HG03108 (cell line): ENCODE results near the gene GRK5.
A peak's percentile ranks its signal among the peaks of the same experiment; 100 is the strongest.

Experiments used
- ATAC-seq: cut with Tn5 transposase; IDR thresholded peaks from one replicate; pipeline ENCODE4 v1.9.1; 2021; ENCODE audit warnings: moderate library complexity; ENCODE audit not compliant: unreplicated experiment

The GRK5 gene

DNA sequence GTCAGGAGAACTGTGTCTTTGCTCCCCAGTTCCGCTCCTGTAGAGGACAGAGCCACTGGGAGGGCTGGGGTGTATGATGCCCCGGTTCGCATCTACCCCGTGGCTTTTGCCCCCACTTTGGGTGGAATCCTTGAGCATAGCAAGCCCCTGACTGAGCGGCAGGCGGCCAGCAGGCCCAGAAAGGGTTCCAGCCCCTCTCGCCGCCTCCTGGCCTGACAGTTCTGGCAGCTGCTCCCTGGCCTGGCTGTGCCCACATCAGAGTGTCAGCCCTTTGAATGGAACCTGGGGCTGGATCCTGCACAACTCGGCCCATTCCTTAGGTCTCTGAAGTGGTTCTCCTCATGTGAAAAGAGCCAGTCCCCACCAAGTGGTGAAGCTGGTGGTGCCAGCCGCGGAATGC lies 106.7 kb downstream of the GRK5 start:
- ATAC-seq = no peak

DNA sequence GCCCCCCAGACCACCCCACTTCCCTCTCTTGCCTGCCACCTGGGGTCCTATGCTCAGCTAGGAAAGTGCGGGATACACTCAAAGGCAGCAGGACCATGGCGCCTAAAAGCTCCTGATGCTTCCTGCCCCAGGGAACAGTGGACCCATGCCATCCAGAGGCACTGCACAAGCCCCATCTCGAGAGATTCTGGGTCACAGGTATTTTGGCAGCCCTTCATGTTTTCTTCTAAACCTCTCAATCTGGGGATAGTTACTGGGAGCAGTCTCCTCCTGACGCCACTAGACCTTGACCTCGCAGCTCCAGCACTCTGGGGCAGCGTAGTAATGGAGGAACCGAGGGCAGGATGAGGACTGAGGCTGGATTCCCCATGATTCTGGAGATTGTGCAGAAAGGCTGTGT lies 107.1 kb downstream of the GRK5 start:
- no peak for ATAC-seq

DNA sequence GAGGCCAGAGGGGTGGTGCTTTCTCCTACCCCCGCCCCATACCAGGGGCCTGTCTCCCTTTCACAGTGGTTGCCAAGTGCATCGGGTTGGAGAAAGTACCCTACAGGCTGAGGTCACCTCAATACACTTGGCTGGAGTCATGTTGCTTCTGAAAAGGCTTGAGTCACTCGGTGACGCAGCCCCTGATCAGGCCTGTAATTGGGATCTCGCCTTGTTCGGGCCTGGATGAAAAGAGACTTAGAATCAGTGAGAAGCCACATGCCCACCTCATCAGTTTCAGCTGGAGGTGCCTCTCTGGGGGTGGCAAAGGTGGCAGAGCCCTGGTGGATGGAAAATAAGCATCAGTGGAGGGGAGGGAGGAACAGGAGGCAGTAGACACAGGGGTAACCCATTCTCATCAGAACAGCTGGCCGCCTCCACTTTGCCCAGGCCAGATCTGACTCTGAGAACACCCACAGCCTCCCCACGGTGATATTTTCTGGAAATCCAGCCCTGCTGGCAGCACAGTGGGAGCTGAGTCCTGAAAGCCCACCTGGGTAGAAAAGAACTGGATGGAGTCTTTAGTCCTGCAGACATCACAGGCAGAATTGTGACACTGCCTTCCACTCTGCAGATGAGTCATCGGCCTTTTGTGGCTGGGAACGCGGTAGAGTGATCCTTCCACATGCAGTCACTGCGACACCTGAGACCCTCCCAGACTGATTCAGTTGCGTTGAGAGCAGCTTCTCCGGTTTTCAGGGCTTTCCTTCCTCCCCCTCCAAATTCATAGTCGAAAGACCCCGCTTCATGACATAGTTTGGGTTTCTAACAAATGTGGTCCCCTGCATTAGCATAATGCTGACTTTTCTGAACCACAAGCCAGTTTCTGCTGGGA lies 108.0 kb downstream of the GRK5 start:
- ATAC-seq = peak; percentile 44

DNA sequence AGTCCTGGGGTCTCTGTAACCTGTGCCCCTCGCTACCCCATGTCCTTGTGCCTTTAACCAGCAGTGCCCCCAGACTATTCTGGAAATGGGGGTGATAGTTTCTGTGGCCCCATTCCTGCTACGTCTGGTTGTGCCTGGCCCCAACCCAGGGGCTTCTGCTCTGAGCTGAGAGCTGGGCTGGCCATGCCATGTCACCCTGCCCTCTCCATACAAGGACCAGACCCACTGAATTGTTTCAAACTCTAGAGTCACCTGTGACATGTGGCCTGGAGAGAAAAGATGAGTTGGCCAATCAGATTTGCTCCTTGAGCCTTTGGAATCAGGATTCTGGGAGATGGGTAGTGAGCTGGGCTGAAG lies 108.6 kb downstream of the GRK5 start:
- no peak for ATAC-seq

DNA sequence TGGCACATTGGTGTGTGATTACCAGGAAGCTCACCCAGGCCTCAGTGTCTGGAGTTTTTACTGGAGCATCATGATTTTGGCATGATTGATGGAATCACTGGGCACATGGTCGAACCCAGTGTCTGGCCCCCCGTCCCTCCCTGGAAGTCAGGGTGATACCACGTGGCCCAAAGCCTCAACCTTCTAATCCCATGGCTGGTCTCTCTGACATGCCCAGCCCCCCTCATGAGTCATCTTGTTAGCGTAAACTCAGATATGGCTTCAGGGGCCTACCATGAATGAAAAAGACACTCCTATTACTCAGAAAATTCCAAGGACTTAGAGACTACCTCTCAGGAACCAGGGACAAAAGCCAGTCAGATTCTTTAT lies 109.3 kb downstream of the GRK5 start:
- ATAC-seq = no peak

DNA sequence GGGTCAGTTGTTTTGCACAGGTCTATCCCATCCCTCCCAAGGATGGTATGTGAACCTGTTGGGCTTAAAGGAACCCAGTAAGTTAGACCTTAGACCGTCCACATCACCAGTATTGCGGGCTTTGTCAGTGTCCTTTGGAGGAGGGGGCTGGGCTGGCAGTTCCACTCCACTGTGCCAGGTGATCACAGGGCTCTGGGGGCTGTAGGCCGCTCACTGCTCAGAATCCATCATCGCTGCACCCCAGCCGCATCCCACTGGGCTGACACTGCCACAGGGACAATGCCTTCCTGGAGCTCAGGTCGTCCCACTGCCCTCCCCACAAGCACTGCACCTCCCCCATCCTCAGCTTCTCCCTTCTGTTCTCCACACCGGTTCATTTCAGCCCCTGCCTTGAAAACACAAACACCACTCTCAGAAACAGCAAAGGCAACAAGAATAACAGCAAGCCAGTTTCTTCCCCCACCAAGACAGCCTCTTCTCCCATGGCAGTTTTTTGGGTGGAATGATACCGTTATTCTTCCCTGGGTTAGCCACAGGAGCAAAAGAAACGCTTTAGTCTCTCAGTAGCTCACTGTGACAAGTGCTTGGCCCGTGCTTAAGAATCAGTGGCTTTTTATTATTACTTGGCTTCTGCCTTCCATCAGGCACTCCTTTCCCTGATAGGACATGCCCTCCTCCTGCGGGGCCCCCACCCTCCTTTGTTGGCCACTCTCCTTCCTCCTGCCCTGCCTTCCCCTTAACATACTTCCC lies 111.2 kb downstream of the GRK5 start:
- no peak for ATAC-seq

DNA sequence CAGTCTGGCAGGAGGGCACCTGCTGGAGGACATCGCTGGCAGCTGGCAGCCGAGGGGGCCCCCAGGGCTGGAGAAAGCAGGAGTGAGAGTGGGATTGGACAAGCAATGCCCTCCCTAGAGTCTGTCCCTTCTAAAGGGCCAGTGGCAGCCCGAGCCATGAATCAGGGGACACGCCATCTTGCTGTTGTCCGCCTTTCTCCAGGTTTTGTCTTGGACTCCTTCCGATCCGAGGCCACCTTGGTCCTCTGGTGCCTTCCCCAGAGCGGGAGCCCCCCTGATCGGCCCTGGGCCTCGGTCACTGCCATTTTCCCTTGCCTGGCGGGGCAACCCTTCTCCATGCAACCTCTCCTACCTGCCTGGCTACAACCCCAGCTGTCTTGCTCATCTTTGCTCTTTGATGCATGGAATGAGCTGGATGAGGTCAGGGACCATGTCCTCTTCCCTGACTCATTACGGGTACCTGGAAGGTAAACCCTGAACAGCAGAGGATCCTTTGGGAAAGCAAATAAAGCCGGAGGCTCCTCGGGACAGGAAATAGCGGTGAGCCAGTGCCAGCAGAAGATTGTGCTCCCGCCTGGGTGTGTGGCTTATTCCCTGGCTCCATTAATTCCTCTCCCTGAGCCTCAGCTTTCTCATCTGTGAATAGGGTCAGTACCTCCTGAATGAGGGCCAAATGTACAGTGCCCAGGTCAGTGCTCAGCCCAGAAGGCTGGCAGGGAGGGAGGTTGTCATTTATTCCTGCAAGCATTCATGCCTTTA lies 112.0 kb downstream of the GRK5 start:
- no peak for ATAC-seq

DNA sequence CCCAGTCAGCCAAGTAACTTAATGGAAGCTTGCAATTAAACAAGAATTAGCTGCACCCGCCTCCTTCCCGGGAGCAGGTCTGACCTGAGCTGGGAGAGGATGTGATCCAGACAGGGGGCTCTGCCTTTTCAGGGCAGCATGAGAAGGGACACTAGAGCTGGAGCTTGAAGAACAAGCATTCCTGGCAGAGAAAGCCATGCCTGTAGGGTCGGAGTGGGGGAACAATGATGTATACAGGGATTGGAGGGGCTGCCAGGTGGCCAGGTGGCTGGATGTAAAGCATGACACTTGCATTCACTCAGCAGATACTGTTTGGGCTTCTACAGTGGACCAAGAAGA lies 112.5 kb downstream of the GRK5 start:
- no peak for ATAC-seq

DNA sequence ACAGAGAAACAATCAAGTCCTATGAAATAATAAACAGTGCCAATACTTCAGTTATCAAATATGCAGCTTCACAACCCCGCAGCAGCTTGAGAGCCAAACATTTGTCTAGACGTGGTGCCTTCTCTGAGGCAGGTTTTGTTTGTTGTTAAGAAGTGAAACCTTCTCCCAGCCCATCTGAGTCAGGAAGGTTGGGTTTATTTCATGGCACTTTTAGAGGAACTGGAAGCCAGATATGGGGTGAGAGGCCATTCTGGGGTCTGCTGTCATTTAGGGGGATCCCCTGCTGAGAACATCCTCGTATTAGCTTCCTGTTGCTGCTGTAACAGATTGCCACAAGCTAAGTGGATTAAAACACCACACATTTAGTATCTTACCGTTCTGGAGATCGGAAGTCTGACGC lies 113.6 kb downstream of the GRK5 start:
- ATAC-seq = no peak

DNA sequence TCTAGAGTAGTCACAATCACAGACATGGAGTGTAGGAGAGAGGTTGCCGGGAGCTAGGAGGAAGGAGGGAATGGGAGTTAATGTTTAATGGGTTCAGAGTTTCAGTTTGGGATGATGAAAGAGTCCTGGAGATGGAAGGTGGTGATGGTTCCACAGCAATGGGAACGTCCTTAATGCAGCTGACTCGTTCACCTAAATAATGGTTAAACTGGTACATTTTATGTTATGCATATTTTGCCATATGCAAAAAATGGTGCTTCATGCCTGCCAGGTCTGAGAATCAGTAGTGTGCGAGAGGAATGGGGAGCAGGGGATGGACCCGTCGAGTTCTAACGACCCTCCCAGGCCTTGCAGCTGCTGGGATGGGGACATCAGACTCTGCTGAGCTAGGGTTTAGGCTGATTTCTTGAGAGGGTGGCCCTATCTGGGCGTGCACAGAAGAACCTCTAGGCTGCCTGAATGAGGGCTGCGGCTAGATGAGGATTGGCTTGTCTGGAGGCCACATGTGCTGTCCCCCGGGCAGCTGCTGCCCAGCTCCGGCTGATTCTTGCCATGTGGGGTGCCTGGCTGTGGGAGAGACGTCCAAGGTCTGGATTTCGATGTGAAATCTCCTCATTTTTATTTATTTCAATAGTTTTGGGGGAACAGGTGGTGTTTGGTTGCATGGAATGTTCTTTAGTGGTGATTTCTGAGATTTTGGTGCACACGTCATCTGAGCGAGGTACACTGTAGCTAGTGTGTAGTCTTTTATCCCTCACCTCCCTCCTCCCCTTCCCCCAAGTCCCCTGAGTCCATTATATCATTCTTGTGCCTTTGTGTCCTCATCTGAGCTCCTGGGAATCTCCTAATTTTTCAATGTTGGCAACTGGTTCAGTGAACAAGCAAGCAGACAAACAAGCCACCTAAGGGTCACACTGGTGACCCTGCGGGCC lies 116.0 kb downstream of the GRK5 start:
- ATAC-seq = no peak

DNA sequence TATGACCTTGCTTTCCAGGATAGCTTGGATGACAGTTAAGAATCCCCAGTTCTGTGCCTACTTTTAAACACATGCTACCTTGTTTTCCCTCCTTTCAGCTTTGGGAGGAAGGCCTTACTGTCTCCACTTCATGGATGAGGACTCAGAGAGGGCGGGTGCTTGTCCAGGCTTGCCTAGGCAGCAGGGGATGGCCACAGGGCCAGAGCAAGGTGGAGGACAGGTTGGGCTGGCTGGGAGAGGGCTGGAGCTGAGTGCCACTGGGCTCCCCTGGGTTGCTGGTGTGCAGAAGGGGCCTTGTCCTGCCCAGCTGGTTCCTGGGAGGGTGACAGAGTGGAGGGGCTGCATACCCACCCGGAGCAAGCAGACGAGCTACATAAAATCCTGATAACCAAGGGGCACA lies 117.8 kb downstream of the GRK5 start:
- ATAC-seq = no peak

DNA sequence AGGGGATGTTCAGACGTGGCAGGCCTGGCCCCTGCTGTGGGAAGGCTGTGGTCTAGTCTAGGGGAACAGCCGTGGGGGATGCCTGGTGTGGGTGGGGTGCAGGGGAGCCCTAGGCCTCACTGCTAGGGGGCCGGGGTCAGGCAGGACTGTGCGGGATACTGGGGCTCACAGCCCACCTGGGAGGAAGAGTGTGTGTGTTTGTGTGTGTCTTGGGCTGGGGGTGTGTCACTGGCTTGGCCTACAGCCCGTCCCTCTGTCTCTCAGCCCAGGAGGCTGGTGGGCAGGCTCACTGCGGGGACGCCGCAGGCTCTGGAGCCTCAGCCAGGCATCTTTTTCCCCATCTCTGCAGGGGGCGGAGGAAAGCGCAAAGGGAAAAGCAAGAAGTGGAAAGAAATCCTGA lies 118.8 kb downstream of the GRK5 start:
- ATAC-seq = no peak

DNA sequence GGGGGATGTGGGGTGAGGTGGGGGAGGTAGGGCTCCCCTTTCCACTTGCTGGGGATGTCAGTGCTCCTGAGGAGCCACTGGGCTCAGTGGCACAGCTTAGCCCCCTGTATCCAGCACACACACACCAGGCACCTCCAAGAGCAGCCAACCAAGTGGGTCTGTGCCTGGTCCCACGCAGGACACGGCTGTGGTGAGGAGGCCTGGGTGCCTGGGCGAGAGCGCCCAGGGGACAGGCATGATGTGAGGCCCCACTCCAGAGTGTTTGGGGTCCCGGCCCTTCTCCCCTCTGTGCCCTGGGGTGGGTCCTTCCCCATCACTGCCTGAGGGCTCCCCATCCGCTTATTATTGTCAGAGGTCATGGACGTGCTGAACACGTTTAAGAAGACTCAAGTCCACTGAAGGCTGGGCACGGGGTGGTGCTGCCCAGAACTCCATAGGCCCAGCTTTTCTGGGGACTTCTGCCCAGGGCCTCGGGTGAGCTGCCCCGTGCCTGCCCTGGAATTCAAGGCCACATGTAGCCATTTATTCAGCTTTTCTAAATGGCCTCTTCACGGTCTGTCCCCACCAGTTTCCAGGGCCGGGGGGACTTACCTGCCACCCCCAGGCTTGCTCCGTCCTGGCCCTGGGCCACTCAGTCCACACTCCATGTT lies 119.8 kb downstream of the GRK5 start:
- no peak for ATAC-seq

DNA sequence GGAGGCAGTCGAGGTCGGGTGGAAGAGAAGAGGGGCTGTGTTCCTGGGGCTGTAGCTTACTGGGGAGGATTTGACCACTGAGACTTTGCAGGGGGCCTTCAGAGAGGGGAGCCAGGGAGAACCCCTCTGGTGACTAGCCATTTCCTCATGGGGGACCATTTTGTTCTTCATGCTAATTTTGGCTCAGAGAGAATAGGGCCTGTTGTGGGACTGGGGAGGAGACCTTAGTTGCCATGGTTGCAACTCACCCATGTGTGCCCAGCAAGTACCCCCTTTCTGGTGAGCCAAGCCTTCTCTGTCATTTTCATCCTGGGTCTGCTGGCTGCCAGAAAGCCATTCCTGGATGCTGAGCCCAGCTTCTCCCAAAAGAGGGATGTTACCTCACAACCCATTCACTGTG lies 120.9 kb downstream of the GRK5 start:
- no peak for ATAC-seq

DNA sequence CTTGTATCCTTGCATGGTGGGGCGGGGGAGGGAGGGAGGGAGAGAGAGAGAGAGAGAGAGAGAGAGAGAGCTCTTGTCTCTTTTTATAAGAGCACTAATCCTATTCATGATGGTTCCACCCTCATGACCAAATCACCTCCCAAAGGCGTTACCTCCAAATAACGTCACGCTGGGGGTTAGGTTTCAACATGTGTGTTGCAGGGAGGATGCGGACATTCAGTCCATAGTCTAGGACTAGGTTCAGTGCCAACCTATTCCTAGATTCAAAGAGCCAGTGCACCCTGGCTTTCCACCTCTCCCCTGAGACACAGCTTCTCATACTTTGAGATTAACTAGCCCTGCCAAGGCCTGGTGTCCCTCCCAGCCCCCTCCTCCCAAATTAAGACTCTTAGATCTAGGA lies 123.0 kb downstream of the GRK5 start:
- ATAC-seq = no peak

DNA sequence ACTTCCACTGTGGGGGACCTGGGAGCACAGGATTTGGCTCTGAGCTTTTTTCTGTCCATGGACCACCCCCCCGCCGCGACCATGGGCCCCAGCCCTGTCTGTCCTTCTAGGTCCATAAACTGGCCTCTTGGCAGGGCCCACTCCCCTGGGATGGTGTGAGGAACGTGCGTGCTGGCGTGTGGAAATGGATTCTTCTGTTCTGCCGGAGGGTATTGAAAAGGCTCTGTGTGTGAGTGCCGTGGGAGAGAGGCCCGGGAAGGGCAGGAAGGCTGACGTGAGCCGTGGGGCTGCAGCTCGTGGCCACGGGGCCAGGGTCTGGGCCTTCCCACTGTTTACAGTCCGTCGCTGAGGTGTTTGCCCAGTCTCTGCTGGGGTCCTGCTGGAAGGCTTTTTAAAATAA lies 123.7 kb downstream of the GRK5 start:
- ATAC-seq = no peak

DNA sequence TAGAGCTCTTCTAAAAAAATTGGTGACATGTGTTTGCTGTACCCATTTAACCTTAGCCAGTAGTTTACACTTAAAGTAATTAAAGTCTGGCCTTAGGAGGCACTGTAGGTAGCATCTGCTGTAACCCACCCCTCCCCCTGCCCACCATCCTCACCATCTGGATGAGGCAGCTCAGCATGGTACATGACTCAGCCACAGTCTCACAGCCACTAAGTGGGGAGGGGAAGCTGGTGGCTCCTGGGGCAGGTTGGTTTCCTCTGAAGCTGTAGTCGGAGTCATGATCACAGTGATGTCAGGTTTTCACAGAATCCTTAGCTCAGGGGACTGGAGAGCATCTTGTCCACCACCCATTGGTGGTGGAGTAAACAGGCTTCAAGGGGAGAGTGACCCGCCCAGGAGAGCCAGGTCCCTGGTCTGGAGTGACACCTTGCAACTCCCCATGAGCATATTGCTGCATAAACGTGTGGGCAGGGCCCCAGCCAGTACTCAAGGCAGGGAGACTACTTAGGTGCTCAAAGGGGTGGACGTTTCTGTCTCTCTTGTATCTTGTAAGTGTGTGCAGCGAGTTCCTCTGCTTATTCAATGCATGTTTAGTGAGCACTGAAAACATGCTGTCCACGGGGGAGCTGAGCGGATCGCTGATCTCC lies 125.9 kb downstream of the GRK5 start:
- ATAC-seq = no peak

DNA sequence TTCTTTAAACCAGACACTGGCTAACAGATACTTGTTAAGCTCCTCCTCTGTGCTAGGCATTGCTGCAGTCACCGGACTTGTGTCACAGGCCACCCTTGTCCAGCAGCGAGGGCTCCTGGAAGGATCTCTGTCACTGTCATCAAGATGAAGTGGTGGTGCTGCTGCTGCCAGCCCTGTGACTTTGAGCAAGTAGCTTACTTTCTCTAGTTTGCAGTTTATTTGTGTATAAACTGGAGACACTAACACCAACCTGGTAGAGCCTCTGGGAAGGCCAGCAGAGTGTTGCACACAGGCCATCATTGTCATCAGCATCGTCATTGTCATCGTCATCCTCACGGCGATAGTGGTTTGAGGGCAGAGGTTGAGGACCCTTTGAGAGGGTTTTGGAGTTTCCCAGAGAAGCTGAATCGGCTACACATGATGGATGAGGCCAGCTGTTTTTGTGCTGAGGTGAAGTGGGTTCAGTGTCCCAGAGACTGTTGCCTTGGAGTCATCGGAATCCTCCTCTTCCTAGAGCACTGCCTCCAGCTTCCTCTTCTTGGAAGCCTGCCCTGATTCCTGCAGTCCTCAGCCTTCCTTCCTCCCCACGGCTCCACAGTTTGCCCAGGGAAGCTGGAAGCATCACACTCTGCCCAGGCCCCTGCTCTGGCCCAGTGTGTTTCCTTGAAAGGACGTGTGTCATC lies 128.4 kb downstream of the GRK5 start:
- no peak for ATAC-seq

DNA sequence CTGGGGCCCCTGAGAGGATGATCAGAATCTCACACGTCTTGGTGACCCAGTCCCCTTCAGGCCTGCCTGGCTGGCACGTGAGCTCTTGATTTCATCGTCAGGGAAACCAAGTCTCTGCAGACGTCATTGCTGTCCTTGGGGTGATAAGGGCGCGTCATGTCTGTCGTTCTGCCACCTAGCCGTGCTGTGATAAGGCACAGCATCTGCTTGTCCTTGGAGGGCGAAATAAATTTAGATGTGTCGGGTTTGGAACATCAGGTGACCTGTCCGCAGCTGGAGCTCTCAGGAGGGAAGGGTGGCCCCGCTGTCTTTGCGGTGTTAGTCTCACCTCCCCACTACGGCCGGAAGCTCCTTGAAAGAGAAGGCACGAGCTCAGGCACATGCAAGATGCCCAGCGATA lies 129.2 kb downstream of the GRK5 start:
- no peak for ATAC-seq
